Body of pancreas (tissue), 4 donors: ENCODE results near the gene HDAC7.

Experiments used
- POLR2A ChIP-seq, 3 donors: fragments of 450-650 bp; IDR thresholded peaks; one replicate each; pipeline ENCODE4 v1.6.1; 2016; ENCODE audit warnings: antibody characterized with exemption in 3 of 3, mild to moderate bottlenecking in 2 of 3
- TF ChIP-seq, protein P1 (sequence below), 7 experiments: fragments of 450-650 bp in 4 of 7; fragments of 200-600 bp in 3 of 7; sonication (generic) in 3 of 7; IDR thresholded peaks; one replicate each; pipeline ENCODE4 v1.5.1; 2016 to 2019; ENCODE audit warnings: antibody characterized with exemption in 7 of 7

DNA sequence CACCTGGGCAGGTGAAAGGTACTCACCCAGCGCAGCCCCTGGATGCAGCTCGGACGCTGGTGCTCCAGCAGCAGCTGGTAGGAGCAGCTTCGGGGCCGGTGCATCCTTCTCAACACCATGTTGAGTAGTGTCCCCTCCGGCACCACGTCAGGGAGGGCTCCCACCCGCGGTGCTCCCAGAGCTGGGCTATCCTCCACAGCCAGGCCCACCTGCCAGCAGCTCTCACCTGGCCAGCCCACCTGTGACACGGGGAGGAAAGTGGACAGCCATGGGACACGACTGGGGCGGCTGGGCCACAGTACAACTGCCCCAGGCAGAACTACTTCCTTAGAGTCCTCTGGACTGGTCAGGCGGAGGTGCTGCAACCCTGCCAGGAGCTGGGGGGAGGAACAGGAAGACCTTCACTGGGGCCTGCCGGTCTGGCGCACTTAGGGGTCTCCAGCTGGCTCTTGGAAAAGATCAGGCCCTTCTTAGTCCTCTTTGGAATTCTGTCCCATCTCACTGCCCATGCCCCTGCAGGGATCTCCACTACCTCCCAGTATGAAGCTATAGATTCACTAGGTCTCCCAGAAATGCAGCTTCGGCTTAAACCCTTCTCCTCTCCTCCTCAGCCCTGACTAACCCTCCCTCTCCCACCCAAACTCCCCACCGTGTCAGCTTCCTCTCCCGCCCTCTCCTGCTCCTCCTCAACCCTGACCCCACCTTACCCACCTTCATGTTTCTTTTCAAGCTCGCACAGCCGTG, 61.7 kb downstream of the HDAC7 start:
- TF ChIP-seq, protein P1, sequence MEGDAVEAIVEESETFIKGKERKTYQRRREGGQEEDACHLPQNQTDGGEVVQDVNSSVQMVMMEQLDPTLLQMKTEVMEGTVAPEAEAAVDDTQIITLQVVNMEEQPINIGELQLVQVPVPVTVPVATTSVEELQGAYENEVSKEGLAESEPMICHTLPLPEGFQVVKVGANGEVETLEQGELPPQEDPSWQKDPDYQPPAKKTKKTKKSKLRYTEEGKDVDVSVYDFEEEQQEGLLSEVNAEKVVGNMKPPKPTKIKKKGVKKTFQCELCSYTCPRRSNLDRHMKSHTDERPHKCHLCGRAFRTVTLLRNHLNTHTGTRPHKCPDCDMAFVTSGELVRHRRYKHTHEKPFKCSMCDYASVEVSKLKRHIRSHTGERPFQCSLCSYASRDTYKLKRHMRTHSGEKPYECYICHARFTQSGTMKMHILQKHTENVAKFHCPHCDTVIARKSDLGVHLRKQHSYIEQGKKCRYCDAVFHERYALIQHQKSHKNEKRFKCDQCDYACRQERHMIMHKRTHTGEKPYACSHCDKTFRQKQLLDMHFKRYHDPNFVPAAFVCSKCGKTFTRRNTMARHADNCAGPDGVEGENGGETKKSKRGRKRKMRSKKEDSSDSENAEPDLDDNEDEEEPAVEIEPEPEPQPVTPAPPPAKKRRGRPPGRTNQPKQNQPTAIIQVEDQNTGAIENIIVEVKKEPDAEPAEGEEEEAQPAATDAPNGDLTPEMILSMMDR (IDR thresholded peaks at IDR 0.05): no peak
- no peak for TF ChIP-seq POLR2A (IDR thresholded peaks at IDR 0.05)
